ENCODE measurements around the gene OR4D11.
"Not testable (repeated sequence)": the region's sequence is repeated elsewhere in the genome, so short reads cannot be mapped to it uniquely, and the experiment has no call there.

Gene OR4D11

DNA sequence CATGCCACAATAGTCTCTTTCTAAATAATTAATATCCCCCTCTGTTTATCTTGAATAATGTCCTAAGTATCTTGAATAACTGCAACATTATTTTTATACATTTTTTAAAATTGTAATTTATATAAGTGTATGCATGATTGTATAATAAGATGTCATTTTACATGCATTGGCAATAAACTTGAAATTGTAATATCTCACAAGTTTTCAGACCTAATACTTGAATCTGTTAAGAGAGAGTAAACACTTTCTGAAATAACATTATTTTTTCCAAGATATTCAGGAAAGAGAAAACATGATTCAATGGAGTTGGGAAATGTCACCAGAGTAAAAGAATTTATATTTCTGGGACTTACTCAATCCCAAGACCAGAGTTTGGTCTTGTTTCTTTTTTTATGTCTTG is at the start of gene OR4D11:
OR4D11 (plus strand) TSS at position 301 of the 400 bp plus-strand sequence; CDS start at position 301, 0 bp downstream.
- no peak for DNase-seq

DNA sequence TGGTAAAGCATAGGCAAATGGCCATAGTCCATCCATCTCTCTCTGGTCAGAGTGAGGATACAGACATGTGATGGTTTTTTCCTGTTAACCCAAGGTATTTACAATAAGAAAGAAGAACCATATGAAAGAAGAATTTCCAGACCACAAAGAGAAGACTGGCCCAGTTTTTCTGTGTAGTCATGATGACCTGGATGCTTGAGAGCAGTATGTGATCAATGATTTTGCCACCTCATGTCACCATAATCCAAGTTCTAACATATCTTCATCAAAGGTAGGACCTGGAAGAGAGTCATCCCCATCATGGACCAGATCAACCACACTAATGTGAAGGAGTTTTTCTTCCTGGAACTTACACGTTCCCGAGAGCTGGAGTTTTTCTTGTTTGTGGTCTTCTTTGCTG is 46.7 kb upstream of the OR4D11 start, which contains the start of gene OR4D6:
OR4D6 (plus strand) TSS at position 301 of the 400 bp plus-strand sequence; CDS start at position 301, 0 bp downstream.
- DNase-seq = no peak

- no peak for DNase-seq
These were observed 43.5 kb upstream of the OR4D11 start for GRCh38 chr11:59459916-59460315.

GRCh38 chr11:59463190-59463641 is 40.2 kb upstream of the OR4D11 start:
- no peak for DNase-seq

GRCh38 chr11:59473015-59473414 is 30.4 kb upstream of the OR4D11 start, which contains the start of gene OR4D10:
Gene OR4D10 (plus strand): TSS chr11:59473315. CDS start chr11:59477430, 4,115 bp downstream.
- no peak for DNase-seq

DNA sequence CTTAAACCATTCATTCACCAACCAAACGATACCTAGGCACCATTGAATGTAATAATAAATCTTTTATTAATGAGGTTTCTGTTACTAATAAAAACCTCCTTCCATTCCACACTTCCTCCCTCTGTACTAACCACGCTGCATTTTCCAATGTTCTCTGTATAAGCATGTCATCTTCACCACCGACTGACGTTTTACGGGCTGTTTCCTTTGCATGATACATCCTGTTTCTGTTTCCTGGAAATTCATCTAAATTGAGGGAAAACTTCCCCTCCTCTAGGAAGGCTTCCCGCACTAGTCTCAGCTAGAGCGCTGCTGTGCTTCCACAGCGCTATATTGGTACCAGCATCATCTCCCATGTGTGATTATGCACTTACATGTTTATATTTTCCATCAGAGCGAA is 28.2 kb upstream of the OR4D11 start:
- DNase-seq = no peak

- DNase-seq = no peak
These were observed 23.5 kb upstream of the OR4D11 start for GRCh38 chr11:59479906-59480305.

DNA sequence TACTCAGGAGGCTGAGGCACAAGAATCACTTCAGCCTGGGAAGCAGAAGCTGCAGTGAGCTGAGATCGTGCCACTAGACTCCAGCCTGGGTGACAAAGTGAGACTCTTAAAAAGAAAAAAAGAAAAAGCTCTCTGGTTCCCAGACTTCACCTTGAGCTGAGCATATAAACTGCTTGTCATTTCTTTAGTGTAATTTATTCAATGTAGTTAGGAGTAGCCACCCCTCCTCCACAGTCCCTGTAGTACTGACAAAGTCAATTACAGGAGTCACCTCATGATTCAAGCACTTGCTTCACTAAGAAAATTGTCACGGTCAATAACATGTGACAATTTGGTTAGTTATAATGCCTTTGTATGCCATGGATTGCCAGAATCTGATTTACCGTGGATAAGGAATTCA is 23.0 kb upstream of the OR4D11 start:
- no peak for DNase-seq

- no peak for DNase-seq
These were observed 1.4 kb upstream of the OR4D11 start for GRCh38 chr11:59501931-59502330.

DNA sequence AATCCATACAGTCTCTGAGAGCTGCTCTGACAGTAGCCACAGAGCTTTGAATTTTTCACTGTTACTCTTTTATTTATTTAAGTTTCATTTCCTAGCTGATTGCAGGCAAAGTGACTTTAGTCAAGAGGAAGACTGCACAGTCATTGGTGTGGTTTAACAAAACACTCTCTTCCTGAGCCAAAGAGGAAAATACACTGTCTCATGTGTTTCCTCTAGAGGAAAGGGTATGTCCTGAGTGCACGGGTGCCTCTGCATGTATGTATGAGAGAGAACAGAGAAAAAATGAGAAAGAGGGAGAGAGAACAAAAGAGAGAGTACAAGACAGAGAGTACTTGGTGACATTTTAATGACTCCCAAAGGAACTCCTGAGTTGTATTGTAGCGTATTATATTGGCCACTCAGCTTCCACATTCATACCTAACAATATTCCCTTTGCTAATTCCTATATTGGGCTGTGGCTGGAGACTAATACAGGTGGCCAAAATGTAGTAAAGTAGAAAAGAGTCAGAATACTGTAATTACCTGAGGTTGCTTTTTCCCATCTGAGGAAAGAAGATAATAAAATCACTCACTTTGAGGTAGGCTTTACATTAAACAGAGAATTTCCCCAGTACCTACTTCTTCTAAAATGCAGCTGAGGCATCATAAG is 7.7 kb downstream of the OR4D11 start, which contains the start of gene OR4D9:
OR4D9 (plus strand) TSS at position 599 of the 649 bp plus-strand sequence. CDS start 3,374 bp downstream, outside the sequence.
- DNase-seq = no peak

- no peak for DNase-seq
These were observed 8.3 kb downstream of the OR4D11 start for GRCh38 chr11:59511675-59512074.

DNA sequence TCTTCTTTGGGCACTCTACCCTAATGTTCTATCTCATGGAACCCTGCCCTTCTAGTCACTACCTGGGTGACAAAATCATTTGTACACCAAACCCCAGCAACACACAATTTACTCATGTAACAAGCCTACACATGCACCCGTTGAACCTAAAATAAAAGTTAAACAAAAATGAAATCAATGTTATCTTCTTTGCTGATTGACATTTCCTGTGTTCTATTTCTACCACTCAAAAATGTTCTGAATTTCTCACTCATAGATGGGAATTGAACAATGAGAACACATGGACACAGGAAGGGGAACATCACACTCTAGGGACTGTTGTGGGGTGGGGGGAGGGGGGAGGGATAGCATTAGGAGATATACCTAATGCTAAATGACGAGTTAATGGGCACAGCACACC is 16.8 kb downstream of the OR4D11 start:
- DNase-seq = not testable (repeated sequence)

GRCh38 chr11:59520741-59521140 is 17.4 kb downstream of the OR4D11 start:
- DNase-seq = no peak

DNA sequence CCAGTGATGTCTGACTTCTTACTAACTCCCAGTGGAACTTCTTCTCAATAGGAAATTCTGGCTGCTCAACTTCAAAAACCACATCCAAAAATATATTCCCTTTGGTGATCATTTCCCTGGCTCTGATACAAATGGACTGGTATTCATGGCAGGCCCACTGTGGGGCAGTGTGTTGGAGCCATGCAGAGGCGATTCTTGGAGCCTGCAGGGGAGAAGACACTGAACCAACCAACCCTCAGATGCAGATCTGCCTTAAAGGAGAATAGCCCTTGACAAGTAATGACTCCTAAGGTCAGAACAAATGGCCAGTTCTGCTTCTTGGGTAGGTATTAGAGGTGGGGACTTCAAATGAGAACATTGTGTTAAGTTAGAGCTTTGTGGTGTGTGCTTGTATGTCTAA is 20.2 kb downstream of the OR4D11 start:
- no peak for DNase-seq

DNA sequence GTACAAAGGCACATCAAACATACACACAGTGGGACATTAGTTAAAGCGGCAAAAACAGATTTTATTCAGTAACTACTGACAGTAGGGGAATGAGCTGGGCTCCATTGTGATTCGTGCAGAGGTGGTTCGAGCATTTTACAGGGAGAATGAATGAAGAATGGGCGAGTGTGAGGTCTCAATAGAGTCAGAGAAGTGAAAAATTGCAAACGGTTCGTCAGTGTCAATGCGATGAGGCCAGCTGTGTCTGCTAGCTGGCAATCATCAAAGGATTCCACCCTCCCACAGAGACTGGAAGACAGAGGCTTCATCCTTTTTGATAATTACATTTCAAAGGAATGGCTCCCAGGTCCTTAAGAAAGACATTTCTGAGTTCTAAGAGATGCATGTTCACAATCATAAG is 25.3 kb downstream of the OR4D11 start:
- DNase-seq = no peak

GRCh38 chr11:59532620-59533019 is 29.2 kb downstream of the OR4D11 start:
- no peak for DNase-seq

GRCh38 chr11:59534676-59535075 is 31.3 kb downstream of the OR4D11 start:
- DNase-seq = no peak

- no peak for DNase-seq
These were observed 38.9 kb downstream of the OR4D11 start for GRCh38 chr11:59542142-59542810.

GRCh38 chr11:59543713-59544112 is 40.3 kb downstream of the OR4D11 start:
- not testable (repeated sequence) for DNase-seq

- no peak for DNase-seq
These were observed 41.4 kb downstream of the OR4D11 start for GRCh38 chr11:59544869-59545178.

DNA sequence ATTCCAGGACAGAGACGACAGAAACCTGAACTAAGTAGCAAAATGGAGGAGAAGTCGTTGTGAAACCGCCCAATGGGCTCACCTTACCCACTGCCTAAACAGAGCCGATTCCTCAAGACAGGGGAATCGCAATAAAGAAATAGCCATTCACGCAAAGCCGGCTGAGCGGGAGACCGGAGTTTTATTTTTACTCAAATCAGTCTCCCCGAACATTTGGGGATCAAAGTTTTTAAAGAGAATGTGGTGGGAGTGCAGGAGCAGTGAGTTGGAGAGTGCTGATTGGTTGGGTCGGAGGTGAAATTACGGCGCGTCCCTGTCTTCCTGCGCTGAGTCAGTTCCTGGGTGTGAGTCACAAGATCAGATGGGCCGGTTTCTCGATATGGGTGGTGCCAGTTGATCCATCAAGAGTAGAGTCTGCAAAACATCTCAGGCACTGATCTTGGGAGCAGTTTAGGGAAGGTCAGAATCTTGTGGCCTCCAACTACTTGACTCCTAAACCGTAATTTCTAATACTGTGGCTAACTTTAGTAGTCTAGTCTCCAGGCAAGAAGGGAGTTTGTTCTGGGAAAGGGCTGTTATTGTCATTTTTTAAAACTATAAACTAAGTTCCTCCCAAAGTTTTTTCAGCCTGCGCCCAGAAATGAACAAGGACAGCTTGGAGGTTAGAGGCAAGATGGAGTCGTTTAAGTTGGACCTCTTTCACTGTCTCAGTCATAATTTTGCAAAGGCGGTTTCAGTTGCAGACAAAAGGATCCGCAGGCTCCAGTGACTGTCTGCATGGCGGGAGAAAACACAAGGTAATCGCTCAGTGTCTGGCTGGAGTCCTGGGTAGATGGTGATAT is 42.0 kb downstream of the OR4D11 start:
- no peak for DNase-seq

DNA sequence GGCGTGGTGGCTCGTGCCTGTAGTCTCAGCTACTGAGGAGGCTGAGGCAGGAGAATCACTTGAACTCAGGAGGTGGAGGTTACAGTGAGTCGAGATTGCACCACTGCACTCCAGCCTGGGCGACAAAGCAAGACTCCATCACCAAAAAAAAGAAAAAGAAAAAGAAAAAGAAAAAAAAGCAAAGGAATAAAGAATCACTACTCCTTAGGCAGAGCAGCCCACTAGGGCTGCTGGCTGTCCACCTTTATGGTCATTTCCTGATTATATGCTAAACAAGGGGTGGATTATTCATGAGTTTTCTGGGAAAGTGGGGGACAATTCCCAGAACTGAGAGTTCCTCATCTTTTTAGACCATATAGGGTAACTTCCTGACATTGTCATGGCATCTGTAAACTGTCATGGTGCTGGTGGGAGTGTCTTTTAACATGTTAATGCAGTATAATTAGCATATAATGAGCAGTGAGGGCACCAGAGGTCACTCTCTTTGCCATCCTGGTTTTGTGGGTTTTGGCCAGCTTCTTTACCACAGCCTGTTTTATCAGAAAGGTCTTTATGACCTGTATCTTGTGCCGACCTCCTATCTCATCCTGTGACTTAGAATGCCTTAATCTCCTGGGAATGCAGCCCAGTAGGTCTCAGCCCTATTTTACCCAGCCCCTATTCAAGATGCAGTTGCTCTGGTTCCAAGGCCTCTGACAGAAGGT is 44.4 kb downstream of the OR4D11 start:
- DNase-seq = not testable (repeated sequence)

DNA sequence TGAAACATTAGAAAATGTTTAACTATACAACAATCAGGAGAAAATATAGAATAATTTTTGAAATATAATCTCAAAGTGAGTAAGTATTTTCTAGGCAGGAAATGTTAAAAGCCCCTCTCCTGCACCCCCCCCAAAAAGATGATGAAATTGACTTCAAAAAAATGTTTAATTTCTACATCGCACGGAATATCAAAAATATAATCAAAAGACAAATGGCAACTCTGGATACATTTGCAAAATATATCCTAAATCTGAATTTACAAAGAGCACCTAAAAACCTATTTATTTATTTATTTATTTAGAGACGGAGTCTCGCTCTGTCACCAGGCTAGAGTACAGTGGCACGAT is 44.9 kb downstream of the OR4D11 start:
- DNase-seq = no peak
